ENCODE results near the gene RGS3. TPM values are rescaled to one million over a fixed set of nuclear protein-coding genes. Genes with fewer than 3 reads are reported as not detected.
"Not testable (repeated sequence)": the region's sequence is repeated elsewhere in the genome, so short reads cannot be mapped to it uniquely, and the experiment has no call there.

The RGS3 gene
- total RNA-seq, 1 donor from 2014 or later, result 110 TPM

DNA sequence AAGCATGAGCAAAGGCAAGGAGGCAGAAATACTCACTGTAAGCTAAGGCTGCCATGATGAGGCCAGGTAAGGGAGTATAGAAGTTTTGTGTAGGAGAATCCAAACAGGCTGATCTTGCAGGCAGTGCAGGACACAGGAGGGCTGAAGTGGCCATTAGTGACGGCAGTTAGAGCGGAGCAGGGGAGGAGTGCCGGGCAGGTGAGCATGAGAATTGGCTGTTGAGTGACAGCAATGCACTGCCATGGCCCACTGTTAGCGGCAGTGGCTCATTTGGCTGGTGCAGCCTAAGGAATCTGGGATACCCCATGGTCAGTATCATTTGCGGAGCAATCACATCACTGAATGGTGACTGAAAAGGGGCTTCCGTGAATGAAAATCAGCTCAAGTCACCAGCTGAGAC lies 22.8 kb downstream of the RGS3 start:
- no peak for DNase-seq (ENCODE audit: low read depth)

DNA sequence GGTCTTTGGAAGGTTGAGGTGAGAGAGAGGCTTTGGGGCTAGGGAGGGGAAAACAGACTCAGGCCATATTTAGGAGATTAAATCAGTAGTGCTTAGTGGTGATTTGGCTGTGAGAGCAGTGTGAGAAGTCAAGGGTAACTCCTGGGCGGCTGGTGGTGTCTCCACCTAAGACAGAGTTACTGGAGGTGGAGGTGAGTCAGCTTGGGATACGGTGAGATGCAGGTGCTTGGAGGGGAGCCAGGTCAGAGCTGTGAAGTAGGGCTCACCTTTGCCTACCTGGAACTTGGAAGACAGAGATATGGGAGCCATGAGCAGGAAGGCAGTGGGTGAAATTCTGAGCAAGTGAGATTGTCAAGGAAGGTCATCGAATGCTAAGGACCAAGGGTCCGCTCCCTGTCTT lies 24.5 kb downstream of the RGS3 start:
- no peak for DNase-seq (ENCODE audit: low read depth)

DNA sequence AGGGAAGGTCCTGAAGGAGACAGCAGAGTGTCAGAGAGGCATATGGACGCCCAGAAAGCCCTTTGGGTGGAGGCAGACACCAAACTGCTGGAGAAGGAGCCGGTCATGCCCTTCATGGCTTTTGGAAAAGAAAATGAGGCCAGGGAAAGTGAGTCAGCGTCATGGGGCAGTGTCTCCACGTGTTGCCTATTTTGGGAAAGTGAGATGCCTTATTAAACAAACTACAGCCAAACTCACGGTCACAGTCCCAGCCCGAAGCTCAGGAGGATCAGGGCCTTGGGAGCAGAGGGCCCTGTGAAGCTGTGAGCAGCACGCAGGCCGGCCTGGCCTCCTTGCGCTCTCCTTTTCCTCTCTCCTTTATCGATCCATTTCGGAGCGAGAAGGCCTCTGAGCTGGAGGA lies 25.0 kb downstream of the RGS3 start:
- DNase-seq (ENCODE audit: low read depth), result peak; percentile 85

DNA sequence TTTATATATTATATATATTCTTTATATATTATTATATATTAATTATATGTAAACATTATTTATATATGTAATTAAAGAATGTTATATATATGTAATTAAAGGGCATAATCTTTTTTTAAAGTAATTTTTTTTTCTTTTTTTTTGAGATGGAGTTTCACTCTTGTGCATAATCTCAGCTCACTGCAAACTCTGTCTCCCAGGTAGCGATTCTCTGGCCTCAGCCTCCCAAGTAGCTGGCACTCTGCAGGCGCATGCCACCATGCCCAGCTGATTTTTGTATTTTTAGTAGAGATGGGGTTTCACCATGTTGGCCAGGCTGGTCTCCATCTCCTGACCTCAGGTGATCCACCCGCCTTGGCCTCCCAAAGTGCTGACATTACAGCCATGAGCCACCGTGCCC lies 27.6 kb downstream of the RGS3 start:
- not testable (repeated sequence) for DNase-seq (ENCODE audit: low read depth)

- peak; percentile 76 for DNase-seq (ENCODE audit: low read depth)
These were observed 29.0 kb downstream of the RGS3 start for GRCh38 chr9:113492343-113493202.

GRCh38 chr9:113493203-113493520 lies 29.6 kb downstream of the RGS3 start:
- peak; percentile 75 for DNase-seq (ENCODE audit: low read depth)

DNA sequence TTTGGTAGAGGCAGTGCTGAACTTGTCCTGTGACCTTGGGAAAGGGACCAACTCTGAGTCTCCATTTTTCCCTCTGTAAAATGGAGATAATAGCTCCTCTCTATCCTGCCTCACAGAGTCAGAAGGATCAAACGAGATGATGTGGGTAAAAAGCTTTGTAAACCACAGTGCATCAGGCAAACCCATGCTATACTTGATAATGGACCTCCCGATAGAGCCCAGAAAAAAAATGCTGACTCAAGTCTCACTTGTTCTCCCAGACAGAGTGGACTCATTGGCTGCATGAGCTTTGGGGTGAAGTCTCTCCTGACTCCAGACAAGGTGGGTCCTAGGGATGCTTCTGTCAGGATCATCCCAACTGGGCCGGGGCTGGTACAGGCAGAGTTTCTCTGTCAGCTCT lies 32.0 kb downstream of the RGS3 start:
- DNase-seq (ENCODE audit: low read depth), result no peak

DNA sequence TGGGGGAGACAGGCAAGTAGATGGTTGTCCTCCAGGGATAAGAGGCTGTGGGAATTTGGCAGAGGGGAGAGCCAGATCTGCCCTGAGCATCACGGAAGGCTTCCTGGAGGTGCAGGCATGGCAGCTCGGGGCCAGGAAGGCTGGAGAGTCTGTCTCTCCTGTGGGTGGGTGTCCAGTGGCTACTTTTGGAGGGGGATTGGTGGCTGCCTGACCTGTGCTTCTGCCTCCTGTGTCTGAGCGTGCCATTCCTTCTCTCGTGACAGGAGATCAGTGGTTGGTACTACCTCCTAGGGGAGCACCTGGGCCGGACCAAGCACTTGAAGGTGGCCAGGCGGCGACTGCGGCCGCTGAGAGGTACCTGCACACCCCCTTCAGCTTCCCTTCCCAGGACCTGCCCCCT lies 33.5 kb downstream of the RGS3 start:
- no peak for DNase-seq (ENCODE audit: low read depth)

- no peak for DNase-seq (ENCODE audit: low read depth)
These were observed 35.8 kb downstream of the RGS3 start for GRCh38 chr9:113499153-113499875.

- no peak for DNase-seq (ENCODE audit: low read depth)
These were observed 36.5 kb downstream of the RGS3 start for GRCh38 chr9:113499876-113500497.

GRCh38 chr9:113501129-113501686 lies 37.7 kb downstream of the RGS3 start:
- DNase-seq (ENCODE audit: low read depth), result no peak

DNA sequence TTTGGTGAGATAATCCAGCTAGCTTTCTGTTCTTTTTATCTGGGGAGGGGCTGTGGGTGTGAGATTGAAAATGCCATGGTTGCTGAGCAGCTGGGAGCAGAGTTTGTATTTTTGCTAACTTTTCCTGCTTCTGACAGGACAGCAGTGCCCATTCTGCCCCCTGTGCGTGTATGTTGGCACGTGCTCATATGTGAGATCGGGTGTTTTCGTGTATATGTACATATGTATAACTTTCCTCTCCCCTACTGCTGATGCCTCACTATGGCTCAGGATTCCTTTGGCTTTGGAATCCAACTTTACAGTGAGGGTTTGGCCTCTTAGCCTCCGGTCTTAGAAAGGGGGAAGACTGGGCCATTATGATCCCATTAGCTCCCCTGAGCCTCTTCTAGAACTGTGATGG lies 38.3 kb downstream of the RGS3 start:
- no peak for DNase-seq (ENCODE audit: low read depth)

- DNase-seq (ENCODE audit: low read depth), result no peak
These were observed 39.0 kb downstream of the RGS3 start for GRCh38 chr9:113502427-113503034.

DNA sequence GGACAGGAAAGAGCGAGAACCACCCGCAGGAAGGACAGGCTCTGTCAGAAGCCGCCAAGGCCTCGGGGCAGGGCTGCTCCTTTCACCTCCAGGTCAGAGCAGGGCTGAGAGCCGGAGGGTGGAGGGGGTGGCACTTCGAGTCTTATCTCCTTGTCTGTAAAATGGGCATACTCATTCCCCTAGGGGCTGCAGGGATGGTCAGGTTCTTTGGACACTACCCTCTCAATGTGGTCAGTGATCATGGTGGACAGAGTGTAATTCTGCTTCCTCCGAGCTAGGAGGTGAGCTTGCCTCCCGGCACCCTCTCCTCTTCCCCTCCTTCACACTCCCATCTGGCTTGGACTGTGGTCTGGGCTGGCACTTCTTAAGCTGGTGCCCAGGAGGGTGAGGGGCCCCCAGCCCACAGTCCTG lies 39.6 kb downstream of the RGS3 start:
- DNase-seq (ENCODE audit: low read depth), result no peak

- DNase-seq (ENCODE audit: low read depth), result no peak
These were observed 40.2 kb downstream of the RGS3 start for GRCh38 chr9:113503613-113504211.

DNA sequence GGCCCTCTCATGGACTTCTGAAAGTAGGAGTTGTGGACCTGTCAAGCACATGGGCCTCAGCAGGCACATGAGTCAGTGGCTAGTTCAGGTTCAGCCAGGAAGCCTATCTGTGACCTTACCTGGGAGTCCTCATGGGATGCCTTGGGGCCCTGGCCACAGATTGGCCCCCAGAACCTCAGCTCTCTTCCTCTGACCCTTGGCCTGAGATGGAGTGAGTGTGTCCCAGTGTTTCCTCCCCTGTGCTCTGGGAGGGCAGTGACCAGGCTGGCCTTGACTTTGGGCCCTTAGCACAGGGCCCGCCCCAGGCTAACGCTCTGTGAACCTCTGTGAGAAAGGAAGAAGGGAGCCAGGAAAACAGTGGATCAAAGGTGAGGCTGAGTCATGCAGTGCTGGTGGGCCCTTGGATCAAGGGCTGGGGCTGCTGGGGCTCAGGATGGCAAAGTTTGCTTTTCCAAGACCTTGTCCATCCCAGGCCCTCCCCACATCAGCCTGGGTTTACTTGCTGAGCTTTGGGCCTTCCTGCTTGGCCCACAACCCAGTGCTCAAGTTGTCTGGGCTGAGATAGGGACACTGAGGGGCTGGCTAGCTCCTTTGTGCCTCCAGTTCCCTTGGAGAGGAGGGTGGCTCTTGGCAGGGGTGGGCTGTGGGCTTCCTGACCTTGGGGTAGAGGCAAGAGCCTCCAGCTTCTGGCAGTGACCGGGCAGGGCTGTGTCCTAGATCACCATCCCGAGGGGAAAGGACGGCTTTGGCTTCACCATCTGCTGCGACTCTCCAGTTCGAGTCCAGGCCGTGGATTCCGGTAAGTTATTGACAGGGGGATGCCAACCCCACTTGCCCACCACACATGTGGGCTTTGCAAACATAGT lies 41.4 kb downstream of the RGS3 start:
- no peak for DNase-seq (ENCODE audit: low read depth)

DNA sequence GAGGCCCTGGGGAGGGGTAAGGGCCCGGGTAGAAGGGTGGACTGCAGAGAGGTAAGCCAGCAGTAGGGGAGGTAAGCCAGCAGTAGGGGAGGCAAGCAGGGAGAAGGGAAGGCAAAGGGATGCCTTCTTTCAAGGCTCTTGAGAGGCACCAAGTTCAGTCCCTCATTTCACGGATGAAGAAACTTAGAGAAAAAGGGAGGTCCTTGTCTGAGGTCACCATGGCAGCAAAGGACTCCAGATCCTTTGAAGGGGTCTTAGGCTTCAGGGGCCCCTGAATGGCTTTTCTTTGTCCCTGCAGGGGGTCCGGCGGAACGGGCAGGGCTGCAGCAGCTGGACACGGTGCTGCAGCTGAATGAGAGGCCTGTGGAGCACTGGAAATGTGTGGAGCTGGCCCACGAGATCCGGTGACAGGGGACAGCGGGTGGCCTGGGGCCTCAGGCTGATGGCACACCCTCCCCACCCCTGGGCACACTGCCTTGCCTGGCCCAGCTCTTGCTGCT lies 42.6 kb downstream of the RGS3 start:
- DNase-seq (ENCODE audit: low read depth), result no peak

- no peak for DNase-seq (ENCODE audit: low read depth)
These were observed 43.7 kb downstream of the RGS3 start for GRCh38 chr9:113507256-113507655.

GRCh38 chr9:113508111-113508749 lies 44.7 kb downstream of the RGS3 start:
- DNase-seq (ENCODE audit: low read depth), result peak; percentile 74
